ENCODE results near the gene SCCPDH.

SCCPDH gene

DNA sequence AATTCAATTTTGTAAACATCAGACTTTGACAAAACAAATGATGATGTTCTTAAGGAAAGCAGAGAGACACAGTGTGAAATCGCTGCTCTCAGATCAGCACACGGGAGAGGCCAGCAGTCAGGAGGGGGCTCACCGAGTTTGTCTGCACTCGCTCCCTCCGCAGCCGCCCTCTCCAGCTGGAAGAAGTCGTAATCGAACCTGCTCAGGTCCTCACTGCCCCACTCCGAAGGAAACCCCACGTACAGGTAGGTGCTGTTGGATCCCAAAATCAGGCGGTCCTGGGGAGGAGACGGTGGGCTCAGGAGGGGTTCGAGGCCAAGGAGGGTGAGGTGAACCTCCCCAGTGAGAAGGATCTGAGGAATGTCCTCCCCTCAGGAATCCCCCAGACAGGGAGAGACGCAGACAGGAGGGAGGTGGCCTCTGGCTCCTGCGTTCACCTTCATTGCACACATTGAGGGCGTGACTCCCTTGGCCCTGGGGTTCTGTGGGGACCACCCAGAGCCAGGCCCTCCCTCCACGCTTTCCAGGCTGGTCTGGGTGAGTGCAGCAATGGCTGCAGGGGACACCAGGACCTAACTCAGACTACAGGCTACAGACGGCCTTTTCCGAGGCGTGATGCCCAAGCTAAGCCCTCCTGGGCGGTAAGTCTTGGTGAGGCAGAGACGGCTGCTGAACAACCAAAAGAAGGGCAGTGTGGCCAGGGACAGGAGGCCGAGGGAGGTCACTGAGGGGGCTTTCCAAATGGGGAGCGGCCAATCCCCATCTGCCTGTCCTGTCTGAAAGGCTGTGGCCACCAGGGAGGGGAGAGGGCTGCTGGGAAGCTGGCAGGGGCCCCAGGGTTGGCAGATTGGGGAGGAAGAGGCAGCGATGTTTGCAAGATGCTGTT, 65.5 kb downstream of the SCCPDH start:
- ChIA-PET CTCF (no interaction called here), POLR2A (no interaction called here)
- TF ChIP-seq, protein P1, sequence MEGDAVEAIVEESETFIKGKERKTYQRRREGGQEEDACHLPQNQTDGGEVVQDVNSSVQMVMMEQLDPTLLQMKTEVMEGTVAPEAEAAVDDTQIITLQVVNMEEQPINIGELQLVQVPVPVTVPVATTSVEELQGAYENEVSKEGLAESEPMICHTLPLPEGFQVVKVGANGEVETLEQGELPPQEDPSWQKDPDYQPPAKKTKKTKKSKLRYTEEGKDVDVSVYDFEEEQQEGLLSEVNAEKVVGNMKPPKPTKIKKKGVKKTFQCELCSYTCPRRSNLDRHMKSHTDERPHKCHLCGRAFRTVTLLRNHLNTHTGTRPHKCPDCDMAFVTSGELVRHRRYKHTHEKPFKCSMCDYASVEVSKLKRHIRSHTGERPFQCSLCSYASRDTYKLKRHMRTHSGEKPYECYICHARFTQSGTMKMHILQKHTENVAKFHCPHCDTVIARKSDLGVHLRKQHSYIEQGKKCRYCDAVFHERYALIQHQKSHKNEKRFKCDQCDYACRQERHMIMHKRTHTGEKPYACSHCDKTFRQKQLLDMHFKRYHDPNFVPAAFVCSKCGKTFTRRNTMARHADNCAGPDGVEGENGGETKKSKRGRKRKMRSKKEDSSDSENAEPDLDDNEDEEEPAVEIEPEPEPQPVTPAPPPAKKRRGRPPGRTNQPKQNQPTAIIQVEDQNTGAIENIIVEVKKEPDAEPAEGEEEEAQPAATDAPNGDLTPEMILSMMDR (IDR thresholded peaks at IDR 0.05; ENCODE audit: insufficient read depth, low read length, missing control alignments), result no peak
- DNase-seq (ENCODE audit: low read depth, low spot score), result no peak
- H3K4me3 ChIP-seq (ENCODE audit: low read depth, low read length), result no peak overlapping the region

DNA sequence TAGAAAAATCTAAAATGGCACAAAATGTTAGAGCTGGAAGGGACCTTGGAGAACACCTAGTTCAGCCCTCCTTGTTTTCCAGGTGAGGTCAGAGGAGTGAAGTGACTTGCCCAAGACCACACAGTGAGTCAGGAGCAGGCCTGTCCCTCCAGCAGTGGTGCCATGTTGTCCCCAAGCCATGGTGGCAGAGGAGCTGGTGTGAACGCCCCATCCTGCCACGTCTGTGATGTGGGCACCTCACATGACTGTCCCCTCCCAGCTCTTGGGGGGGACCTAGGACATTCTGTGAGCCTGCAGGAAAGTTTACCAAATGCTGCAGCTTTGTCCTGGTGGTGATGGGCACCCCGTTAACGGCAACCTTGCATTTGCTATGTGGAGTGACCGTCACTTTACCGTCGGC, 66.2 kb downstream of the SCCPDH start:
- no peak for DNase-seq (ENCODE audit: low read depth, low spot score)
- TF ChIP-seq, protein P1 (IDR thresholded peaks at IDR 0.05; ENCODE audit: insufficient read depth, low read length, missing control alignments), result no peak
- CTCF ChIA-PET, result no interaction called here
- H3K4me3 ChIP-seq (ENCODE audit: low read depth, low read length), result no peak overlapping the region
- POLR2A ChIA-PET, result no interaction called here

DNA sequence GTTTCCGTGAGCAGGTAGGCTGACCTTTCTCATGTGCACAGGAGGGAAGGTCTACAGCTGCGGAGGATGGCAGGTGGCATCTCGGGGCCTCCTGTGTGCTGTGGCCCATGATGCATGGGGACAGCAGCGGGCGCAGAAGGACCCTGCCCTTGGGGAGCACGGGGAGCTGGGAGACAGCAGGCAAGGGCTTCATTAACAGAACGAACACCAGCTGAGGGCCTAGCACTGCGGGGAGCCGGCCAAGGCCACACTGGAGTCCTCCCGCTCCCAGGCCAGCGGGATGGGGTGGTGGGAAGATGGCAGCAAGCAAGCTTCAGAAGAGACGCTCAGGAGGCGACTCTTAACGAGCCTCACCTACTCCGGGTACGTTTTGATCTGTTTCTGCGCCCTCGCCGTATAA, 66.6 kb downstream of the SCCPDH start:
- no peak overlapping the region for H3K4me3 ChIP-seq (ENCODE audit: low read depth, low read length)
- TF ChIP-seq, protein P1 (IDR thresholded peaks at IDR 0.05; ENCODE audit: insufficient read depth, low read length, missing control alignments), result no peak
- DNase-seq (ENCODE audit: low read depth, low spot score), result no peak
- ChIA-PET CTCF (no interaction called here), POLR2A (no interaction called here)

DNA sequence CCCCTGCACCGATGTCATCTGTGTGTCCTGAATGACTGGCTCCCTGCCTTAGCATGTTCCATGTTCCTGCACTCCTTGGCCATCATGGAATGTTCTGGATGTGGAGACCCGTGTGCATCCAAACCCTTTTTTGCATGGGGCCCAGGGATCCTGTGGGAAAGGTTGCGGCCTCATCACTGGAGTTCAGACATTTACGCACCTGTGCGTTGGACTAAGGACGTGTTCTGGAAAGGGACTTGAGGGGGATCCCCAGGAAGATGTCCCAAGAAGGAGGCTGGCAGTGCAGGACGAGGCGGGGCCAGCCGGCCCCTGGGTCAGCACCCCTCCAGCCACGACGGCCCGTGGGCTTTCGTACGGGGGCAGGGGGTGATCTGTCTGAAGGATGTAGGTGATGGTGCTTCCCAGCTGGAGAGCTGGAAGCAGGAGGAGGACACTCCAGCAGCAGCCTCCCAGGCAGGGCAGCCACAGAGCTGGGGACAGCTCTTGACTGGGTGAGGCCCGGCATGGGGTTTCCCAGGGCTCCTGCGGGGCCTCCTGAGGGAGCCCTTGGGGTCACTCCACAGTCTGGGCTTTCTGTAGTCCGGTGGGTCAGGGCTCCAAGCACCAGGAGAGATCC, 67.2 kb downstream of the SCCPDH start:
- TF ChIP-seq, protein P1 (IDR thresholded peaks at IDR 0.05; ENCODE audit: insufficient read depth, low read length, missing control alignments), result no peak
- ChIA-PET POLR2A (no interaction called here), CTCF (no interaction called here)
- no peak for DNase-seq (ENCODE audit: low read depth, low spot score)
- H3K4me3 ChIP-seq (ENCODE audit: low read depth, low read length), result no peak overlapping the region

DNA sequence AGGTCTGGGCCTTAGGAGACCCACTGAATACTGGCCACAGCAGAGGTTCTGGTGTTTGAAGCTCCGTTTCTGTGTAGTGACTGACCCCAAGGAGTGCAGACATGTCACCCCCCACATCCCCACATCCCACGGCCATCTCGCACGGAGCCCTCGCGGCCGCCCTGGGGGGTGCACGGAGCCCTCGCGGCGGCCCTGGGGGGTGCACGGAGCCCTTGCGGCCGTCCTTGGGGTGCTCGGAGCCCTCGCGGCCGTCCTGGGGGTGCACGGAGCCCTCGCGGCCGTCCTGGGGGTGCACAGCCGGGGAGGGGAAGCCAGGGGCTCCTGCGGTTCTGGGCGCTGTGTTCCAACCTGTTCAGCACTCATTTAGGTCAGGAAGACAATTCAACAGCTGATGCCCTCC, 68.4 kb downstream of the SCCPDH start:
- ChIA-PET CTCF (no interaction called here), POLR2A (no interaction called here)
- no peak overlapping the region for H3K4me3 ChIP-seq (ENCODE audit: low read depth, low read length)
- TF ChIP-seq, protein P1 (IDR thresholded peaks at IDR 0.05; ENCODE audit: insufficient read depth, low read length, missing control alignments), result no peak
- no peak for DNase-seq (ENCODE audit: low read depth, low spot score)

DNA sequence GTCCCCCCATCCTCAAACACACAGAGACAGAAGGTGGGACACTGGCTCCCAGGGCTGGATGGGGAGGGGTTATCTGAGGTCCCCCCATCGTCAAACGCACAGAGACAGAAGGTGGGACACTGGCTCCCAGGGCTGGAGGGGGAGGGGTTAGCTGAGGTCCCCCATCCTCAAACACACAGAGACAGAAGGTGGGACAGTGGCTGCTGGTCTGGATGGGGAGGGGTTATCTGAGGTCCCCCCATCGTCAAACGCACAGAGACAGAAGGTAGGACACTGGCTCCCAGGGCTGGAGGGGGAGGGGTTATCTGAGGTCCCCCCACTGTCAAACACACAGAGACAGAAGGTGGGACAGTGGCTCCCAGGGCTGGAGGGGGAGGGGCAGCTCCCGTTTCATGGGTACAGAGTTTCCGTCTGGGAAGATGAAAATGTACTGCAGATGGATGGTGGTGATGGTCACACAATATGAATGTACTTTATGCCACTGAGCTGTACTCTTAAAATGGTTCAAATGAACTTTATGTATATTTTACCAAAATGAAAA, 69.2 kb downstream of the SCCPDH start:
- H3K4me3 ChIP-seq (ENCODE audit: low read depth, low read length), result no peak overlapping the region
- TF ChIP-seq, protein P1 (IDR thresholded peaks at IDR 0.05; ENCODE audit: insufficient read depth, low read length, missing control alignments), result no peak
- DNase-seq (ENCODE audit: low read depth, low spot score), result no peak
- POLR2A ChIA-PET, result no interaction called here
- CTCF ChIA-PET, result no interaction called here

Data from AG04449 (cell line).